Glomerular visceral epithelial cell (primary cell): ENCODE data around the gene DOCK4.

Source experiments
- DNase-seq: peaks from one replicate; pipeline ENCODE4 v3.0.0-alpha.2; 2016; ENCODE audit errors: extremely low spot score

The DOCK4 gene

DNA sequence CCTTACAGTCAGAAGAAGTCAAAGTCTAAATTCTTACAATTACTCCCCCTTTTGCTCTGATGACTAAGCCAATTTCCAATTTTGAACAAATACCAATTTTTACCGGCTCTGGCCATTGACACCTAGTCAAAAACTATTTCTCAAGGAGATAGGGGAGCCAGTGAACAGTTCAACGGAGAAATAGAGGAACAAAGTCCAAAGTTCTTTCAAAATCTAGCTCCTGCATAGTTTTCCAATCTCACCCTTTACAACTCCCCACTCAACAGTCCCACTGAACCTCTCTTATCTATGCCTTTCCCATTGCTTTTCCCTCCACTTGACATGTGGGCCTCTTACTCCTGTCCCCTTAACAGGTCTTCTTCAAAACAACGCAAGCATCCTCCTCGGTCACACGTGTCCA lies 192.9 kb downstream of the DOCK4 start:
- DNase-seq = no peak

DNA sequence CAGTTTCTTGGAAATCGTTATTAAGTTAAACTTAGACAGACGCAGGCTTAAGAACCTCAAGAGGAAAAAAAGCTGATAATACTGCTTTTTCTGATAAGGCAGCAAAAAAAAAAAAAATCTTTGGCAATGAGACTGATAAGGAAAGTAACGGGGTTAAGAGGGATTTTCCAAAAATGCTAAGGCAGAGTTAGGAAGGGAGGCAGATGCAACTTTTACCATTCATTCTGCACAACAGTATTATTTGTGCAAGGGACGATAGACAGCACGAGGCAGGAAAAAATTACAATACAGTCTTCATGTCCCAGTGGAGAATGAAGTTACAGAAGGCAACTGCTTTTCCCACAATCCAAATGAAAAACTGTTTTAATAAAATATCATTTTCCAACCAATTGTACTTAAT lies 194.0 kb downstream of the DOCK4 start:
- DNase-seq = no peak

DNA sequence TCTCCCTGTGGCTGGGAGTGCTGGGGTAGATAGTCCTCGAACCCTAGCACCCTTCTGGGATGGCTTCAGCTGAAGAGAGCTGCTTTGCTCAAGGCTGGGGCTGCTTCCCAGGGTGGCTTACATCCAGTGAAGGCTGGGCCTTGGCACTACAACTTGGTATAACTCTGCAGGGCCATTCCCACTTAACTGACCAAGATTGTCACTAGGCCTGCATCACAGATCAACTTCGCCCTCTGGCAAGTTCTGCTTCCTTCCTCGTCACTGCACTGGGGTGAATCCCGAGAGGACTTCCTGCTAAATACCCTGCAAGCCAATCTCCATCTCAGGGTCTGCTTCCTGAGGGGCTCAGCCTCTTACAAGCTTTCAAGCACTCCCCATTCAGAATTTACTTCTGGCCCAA lies 195.2 kb downstream of the DOCK4 start:
- DNase-seq = no peak

GRCh38 chr7:112010109-112010508 lies 196.1 kb downstream of the DOCK4 start:
- no peak for DNase-seq

DNA sequence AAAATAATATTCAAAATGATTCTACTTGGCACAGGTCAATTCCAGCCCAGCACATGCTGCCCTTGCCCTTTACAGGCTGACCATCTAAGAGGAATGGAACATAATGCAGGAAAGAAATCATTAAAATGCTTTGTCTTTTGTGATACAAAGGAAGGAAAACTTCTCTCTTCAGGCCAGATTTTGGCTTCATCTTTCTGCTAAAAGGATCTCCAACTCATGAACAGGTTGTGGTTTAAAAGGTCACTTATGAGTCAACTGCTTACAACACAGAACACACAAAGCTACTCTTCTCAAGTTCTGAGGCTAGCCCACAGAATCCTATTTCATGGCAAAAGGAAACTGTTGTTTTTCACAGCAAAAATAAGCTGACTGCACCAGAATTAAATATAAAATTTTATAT lies 197.1 kb downstream of the DOCK4 start:
- DNase-seq = peak; percentile 36

GRCh38 chr7:112007185-112007584 lies 199.0 kb downstream of the DOCK4 start:
- DNase-seq = no peak

DNA sequence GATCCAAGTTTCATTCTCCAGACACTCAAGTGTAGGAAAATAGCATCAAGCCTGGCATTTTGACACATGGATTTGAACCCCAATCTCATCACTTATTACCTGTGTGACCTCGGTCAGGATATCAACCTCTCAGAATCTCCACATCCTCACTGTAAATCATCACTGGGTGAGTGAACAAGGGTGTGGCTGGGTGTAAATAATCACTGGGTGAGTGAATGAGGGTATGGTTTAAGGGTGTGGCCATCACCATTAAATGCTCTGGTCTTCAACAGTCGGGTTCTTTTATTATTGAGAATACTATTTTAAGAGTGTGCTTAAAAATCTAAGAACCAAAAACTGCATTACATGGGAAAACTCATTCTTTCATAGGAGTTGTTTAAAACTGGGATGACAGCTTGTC lies 200.1 kb downstream of the DOCK4 start:
- DNase-seq = no peak

DNA sequence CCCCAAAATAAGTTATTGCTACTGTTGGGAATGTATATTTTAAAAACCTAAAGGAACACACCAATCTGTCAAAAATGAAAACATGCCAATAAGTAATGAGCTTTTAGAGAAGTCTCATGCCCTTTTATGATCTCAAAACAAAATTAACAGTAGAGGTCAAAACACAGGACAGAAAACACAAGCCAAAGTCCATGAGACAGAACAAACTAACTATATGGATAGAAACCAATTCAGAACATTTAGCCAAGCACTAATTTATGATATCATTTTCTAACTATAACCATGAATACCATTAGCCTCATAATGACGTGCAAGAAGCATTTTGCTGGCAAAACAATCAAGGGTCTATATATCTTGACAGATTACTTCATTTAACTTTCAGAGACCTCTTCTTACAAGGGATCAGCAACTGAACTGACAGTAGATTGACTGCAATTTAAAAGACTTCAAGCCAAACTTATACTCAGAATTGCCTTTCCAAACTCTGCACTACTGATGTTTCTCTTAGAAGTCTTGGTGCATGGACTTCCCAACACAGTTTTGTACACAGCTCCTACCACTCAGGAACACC lies 200.9 kb downstream of the DOCK4 start:
- no peak for DNase-seq

GRCh38 chr7:112001091-112001826 lies 204.9 kb downstream of the DOCK4 start:
- peak; percentile 88 for DNase-seq

DNA sequence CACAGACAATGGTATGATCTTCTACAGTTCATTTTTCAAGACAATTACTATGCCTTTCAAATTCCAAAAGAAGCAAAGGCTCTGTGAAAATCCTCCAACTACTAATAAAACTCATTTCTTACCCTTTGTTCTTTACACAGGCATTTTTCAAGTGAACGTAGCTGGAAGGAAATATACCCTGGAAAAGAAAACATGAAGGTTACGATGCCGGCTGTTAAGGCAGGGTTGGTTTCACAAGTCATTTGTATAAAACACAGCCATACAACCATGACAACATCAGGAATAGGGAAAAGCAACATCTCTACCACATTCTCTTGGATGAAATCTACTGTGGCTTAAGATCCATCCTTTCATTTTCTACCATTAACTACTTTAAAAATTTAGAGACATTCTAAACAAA lies 207.9 kb downstream of the DOCK4 start:
- no peak for DNase-seq

- DNase-seq = no peak
Measured at GRCh38 chr7:111997546-111997945, 208.7 kb downstream of the DOCK4 start.

DNA sequence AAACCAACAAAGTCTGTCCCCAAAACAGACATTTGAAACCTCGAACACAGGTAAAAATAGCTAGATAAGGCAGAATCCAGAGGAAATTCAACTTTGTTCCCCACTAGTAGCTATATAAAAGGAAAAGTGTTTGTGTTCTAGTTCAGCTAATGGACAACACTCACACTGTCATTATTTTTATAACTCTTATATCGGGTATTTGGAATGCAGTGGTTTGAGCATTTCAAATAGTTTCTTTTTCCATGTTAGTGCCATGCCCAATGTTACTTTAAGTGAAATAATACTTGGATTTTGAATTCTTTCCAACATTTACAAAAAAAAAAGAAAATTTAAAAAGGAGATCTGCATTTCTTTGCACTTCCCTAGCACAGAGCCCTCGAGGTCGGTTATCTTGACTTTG lies 213.6 kb downstream of the DOCK4 start:
- DNase-seq = no peak

DNA sequence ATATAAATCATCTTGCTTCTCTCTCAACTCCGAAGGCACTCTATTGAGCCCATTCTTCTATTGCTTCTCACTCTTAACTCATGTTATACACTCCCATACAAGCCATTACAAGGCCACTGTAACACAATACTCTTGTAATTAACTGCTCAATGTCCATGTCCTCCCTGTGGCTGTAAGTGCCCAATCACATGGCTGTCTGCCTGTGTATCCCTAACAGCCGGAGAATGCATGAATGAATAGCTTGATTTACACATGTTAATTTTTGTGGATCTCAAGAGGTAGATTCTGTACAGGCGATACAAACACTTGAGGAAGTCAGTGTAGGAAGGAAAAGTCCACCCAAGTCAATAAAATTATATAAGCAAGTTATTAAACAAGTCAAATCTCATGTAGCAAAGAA lies 215.6 kb downstream of the DOCK4 start:
- no peak for DNase-seq

DNA sequence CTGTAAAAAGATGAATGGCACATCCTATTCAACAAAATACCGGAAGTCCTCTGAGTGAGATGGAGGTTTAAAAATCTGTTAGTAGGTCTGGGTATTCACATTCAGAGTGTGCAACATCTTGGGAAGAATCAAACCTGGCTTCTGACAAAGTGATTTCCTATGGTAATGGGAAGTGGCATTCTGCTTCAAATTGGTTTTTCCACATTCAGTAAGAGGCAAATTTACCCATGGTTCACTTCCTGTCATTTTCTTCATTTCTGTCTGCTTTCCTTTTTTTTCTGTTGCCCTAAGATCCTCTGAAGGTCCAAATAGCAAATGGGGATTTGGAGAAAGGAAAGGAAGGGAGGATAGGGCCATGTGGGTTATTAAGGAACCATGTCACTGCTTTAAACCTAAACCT lies 218.3 kb downstream of the DOCK4 start:
- DNase-seq = no peak

DNA sequence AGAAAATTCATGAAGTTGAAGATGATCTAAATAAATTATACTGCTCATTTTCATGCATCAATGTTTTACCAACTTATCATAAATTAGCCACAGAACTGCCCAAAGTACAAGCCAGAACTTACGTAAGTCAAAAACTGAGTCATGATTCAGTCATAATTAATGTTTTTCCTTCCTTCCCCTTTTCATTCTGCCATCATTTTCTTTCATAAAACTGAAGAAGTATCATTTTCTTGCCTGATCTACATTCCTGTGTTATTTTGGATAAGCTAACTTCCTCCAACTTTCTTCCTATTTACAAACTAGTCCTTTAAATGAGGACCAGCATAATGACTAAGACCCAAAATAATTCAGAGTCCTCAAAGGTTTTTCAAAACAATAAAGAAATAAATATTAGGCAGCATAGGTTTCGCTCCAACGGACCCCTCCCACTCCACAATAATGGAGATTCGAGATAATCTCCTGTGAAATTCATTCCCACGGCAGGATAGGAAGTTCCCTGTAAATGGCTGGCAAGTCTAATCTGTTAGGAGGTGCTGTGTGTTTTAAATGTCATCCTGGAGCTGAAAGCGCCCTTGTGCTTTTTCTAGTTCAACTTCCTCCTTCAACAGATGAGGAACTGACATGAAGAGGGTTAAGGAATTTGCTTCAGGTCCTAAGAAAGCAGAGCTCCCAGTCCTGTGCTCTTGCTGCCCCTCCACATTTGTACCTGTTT lies 218.9 kb downstream of the DOCK4 start:
- no peak for DNase-seq

- DNase-seq = no peak
Measured at GRCh38 chr7:111986601-111987000, 219.6 kb downstream of the DOCK4 start.

DNA sequence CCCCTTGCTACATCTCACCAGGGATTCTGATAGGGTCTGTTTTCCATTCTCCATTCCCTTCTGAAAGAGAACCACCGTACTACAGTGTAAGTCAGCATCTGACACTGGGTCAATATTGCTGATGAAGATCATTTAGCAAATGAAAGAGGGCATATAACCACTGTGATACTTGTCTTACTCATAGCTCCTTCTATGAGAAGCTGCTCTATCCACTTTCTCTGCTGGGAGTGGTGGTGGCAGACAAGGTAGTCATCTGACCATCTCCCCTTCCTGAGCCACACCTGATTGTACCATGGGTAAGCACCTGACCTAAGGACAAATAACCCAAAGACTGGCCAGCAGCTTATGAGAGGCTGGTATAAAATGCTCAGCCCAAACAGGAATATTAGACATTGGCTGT lies 220.4 kb downstream of the DOCK4 start:
- DNase-seq = no peak

DNA sequence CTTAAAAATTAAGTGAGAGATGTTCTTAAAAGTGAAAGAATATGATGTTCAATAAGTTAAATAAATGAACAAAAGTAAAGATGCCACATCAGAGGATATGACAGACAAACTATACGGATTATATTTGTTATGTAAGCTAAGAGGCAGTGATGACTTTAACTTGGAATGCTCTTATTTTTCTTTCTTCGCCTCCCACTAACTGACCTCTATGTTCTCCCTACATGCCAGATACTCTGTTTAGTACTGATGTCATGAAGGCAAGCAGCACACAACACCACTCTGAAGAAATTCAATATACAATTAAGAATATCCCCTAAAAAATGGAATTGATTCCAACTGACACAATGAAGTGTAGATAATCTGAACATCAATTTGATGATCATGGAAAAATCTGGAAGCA lies 223.4 kb downstream of the DOCK4 start:
- DNase-seq = no peak

DNA sequence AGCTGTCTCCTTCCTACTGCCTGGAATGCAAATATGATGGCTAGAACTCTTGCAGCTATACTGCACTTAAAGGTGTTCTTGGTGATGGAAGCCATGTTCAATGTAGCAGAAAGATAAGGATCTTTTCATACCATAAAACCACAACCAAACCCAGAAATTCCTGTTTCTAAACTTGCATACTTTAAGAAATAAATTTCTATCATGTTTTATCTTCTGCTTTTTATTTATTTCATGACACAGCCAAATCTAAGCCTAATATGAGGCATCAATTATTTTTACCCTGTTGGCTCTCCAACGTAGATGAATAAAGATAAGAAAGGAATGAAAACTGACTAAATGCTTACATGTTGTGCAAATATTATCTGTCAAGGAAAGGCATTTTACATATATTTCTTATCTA lies 224.1 kb downstream of the DOCK4 start:
- DNase-seq = no peak

- no peak for DNase-seq
Measured at GRCh38 chr7:111980725-111981124, 225.5 kb downstream of the DOCK4 start.

DNA sequence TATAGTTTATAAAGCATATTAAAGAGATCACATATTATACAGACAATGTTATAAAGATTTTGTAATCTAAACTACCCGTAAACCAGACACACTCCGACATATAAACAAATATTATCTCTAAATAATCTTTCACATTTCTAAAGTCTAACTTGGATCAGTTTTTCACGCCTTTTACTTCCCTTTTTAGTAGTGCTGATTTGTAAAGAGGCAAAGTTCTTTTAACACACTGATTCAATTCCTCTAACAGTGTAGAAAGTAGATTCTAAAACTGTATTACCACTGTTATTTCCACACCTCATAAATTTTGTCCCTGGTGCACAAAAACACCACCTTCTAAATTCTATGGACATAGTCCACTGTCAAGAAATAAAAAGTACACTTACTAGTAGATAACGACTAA lies 230.9 kb downstream of the DOCK4 start:
- DNase-seq = no peak

DNA sequence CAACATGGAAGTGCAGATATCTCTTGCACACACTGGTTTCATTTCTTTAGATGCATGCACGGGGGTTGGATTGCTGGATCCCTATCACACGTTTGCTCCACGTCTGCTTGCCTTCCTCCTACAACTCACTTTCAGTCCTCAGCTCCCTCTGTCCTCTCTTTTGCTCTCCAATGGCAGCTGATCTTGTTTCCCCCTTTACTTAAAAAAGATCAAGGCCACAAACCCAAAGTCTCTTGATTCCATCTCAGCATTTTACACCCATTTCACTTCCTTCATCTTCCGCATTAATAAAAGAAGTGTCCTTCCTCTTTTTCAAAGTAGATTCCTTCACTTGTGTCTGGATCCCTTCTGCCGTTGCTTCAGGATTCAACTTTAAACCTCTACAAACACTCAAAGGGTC lies 245.2 kb downstream of the DOCK4 start:
- no peak for DNase-seq

DNA sequence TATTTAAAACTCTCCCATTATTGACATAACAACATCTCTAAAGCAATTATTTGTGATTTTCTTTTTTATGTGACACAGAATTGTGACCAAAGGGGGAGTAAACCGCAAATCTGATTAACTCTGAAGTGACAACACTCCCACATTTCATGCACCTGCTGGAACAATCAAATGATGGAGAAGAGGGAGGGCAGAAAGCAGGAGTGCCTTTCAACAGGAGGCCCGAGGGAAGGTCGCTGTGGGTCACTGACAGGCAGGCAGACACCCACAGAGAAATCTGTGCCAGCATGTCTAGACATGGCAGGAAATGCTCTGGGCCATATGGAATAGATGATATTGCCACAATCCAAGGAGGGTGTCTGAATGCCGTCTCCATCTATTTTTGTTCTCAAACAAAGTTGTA lies 247.3 kb downstream of the DOCK4 start:
- no peak for DNase-seq
